ENCODE measurements around the gene CLEC9A.

DNA sequence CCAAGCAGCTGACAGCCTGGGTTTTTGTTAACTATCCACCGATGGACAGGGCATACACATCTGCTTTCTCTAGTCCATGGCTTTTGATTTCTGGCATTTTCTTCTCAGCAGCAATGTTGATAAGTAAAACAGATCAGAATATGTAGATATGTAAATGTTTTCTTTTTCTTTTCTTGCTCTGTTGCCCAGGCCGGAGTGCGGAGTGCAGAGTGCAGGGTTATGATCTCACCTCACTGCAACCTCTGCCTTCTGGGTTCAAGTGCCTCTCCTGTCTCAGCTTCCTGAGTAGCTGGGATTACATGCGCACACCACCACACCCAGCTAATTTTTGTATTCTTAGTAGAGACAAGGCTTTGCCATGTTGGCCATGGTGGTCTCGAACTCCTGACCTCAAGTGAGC is 27.9 kb downstream of the CLEC9A start:
- no peak for TF ChIP-seq ZBTB1 (tag by site-specific recombination; IDR thresholded peaks at IDR 0.05)
- TF ChIP-seq, protein P1, sequence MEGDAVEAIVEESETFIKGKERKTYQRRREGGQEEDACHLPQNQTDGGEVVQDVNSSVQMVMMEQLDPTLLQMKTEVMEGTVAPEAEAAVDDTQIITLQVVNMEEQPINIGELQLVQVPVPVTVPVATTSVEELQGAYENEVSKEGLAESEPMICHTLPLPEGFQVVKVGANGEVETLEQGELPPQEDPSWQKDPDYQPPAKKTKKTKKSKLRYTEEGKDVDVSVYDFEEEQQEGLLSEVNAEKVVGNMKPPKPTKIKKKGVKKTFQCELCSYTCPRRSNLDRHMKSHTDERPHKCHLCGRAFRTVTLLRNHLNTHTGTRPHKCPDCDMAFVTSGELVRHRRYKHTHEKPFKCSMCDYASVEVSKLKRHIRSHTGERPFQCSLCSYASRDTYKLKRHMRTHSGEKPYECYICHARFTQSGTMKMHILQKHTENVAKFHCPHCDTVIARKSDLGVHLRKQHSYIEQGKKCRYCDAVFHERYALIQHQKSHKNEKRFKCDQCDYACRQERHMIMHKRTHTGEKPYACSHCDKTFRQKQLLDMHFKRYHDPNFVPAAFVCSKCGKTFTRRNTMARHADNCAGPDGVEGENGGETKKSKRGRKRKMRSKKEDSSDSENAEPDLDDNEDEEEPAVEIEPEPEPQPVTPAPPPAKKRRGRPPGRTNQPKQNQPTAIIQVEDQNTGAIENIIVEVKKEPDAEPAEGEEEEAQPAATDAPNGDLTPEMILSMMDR (tag by site-specific recombination; IDR thresholded peaks at IDR 0.05), result no peak
- no peak for TF ChIP-seq ZNF394 (tag by site-specific recombination; IDR thresholded peaks at IDR 0.05; ENCODE audit: borderline replicate concordance)
- no peak for TF ChIP-seq SP2 (tag by site-specific recombination; IDR thresholded peaks at IDR 0.05)

Measured in HEK293 (cell line).